SK-N-MC (cell line): ENCODE results near the gene MYO15B.

ENCODE experiments used
- EZH2 ChIP-seq: fragments of 200-600 bp; sonication (generic); IDR thresholded peaks from one replicate; pipeline ENCODE4 v1.6.1; 2017; ENCODE audit warnings: antibody characterized with exemption
- FOXP2 ChIP-seq: optimal IDR thresholded peaks from 2 replicates; pipeline ENCODE3; 2011; ENCODE audit warnings: mild to moderate bottlenecking, moderate library complexity; ENCODE audit not compliant: insufficient read depth; ENCODE audit errors: extremely low read length, control extremely low read depth
- POLR2AphosphoS5 ChIP-seq: IDR thresholded peaks from 2 replicates; pipeline ENCODE4 v1.6.1; 2012; ENCODE audit warnings: mild to moderate bottlenecking, low read depth, low read length, borderline replicate concordance

DNA sequence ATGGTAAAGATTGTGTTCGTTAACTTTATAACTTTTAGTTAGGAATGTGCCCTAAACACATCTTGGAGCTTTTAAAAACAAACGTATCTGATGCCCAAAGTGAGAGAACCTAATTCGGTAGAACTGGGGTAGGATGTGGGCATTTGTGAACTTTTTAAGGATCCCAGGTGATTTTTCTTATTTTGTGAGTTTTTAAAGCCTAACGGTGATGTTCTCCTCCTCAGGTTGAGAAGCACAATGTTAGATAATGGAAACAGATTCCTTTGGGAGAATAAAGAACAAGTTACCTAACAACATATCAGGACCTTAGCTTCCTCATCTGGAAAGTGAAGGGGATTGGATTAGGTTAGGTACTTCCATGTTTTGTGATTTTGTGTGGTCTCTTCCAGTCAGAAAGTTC lies 80.2 kb downstream of the MYO15B start:
- TF ChIP-seq POLR2AphosphoS5 (no peak), EZH2 (no peak), FOXP2 (no peak)
